Ramos (cell line): Measurements from ENCODE around the gene PREP.
"Not testable (repeated sequence)": the region's sequence is repeated elsewhere in the genome, so short reads cannot be mapped to it uniquely, and the experiment has no call there.

Experiments used
- in situ Hi-C: fragments of 300-500 bp; cut with MboI; formaldehyde crosslinking; loops from one replicate; pipeline ENCODE4 v1.14.3; 2022; ENCODE audit warnings: low sequenced_read_pairs; ENCODE audit not compliant: unreplicated experiment

Gene PREP

DNA sequence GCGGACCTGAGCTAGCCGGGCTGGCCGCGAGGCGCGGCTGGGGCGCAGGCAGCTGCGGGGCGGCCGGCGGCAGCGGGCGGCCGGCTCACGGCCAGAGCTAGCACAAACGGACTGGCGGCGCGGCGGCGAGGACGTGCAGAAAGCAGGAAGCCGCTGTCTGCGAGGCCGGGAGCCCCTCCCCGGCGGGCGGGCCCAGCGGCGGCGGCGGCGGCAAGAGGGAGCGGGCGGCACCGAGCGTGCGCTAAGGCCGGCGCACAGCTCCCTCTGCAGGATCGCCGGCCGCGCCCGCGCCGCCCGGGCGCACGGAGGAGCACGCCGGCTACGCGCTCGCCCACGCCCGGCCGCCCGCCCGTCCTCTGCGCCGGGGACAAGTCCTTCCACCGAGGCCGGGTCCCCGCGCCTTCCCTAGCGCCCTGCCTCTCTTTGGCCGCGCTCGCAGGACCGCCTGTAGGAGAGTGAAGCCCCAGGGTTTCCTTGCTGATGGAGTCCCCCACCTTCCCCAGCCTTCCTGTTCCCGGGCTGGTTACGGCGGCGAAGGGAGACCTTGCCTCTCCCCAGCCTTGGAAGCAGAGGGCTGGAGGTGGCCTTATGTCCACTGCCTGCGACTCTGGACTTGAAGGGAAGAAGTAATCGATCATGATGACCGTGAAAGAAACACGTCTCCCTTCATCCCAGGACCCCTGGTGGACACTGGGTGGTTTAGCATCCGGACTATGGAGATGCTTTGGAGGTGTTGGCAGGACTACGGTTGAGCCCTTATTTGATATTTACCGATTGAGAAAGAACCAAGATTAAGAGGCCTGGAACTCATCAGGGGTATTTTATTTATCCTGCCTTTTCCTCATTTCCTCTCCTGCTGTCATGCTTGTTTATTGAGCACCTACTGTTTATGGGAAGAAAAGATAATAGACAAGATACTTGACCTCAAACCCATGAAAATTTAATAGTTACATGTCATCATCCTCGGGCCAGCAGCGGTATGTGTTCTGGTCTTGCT is at the start of gene PREP:
Gene PREP, minus strand, starts transcription at position 144 of the 997 bp plus-strand sequence. CDS start 191 bp downstream, outside the sequence.
- in situ Hi-C loops: no loop called here

DNA sequence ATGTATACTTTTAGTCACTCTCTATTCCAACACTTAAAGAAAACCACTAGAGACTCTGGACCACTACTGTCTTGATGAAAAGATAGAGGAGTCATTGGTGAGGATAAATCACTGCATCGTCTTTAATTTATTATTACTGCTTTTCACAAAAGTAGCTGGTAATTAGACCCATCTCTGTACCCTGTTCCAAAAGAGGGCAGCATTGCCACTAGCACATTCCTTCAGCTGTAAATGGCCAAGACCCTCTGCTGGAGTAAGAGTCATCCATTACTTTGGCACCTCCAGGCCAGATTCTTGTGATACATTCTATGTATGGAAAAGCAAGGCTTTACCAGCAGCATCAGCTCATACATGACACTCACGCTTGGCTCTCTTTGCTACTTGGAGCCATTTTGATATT is 49.5 kb upstream of the PREP start:
- in situ Hi-C loops: no loop called here

DNA sequence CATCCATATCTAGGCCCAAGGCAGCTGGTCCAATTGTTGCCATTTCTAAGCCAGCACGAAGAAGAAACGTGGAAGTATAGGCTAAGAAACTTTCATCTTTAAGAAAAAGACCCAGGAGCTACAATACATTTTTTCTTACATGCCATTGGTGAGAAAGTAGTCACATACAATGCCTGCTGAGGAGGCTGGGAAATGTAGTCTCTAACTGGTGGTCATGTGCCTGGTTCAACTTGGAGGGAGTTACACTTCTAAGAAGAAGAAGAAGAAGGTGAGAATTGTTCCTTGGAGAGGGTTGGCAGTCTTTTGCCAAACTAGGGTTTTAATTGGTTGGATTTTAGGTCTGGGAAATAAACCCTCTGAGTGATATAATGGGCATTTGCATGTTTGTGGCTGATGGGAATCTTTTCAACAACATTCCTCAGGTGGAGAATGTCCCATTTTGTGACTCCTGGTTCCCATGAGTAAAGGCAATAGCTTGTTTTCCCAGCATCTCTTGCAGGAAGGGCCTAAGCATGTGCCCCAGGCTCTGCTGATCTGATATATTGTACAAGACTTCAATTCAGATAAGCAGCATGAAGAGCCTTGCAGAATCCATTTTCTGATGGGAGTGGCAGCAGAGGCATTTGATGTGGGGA is 47.0 kb upstream of the PREP start:
- in situ Hi-C loops: no loop called here

DNA sequence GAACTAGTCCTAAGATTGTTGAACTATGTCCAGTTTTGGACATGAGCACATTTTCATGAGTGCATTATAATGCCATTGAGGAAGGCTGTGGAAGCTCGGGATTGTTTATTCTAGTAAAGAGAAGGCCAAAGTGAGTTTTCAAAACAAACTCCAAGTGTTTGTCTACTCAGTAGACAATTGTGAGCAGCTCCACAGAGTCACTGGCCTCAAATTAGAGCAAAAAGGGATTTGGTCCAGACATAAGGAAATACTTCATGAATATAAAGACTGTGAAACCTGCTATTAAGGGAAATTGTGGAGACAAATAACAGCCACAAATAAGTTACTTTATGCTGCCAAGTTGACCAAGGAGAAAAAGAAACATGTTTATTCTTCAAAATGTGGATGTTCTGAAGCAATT is 42.6 kb upstream of the PREP start:
- in situ Hi-C loops: no loop called here

DNA sequence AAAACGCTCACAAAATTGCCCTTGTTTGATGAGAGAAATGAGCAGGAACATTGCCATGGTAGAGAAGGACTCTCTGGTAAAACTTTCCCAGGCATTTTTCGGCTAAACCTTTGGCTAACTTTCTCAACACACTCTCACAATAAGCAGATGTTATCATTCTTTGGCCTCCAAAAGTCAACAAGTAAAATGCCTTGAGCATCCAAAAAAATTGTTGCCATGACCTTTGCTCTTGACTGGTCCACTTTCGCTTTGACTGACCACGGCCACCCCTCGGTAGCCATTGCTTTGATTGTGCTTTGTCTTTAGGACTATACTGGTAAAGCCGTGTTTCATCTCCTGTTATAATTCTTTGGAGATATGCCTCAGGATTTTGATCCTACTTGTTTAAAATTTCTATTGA is 41.1 kb upstream of the PREP start:
- in situ Hi-C loops: no loop called here

DNA sequence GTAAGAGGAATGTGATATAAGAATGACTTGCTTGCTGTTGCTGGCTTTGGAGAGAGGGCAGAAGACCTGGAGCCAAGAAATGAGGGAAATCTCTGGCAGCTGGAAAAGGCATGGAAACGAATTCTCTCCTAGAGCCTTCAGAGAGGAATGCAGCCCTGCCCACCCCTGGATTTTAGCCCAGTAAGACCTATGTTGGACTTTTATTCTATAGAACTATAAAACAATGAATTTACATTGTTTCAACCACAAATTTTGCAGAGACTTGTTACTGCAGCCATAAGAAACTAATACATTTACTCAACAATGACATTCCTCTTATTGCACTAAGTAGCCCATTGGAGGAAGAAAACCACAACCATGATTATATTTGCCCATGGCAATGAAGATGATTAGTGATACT is 39.5 kb upstream of the PREP start:
- in situ Hi-C loops: no loop called here

DNA sequence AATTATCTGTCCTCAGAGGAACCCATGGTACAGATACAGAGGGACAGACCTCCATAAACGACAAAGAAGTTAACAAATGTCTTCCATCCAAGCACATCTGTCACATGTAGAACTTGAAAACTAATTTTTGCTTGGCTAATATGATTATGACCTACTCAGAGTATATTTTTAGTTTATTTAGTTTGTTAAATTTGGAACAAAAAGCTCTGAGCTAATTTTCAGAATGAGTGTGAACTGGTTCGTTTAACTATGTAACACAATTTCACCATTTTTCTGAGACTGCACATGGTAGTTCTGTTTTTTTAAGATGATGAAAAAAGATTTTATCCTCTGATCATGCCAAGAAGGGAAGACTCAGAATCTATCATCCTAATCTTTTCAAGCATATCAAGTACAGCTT is 34.4 kb upstream of the PREP start:
- in situ Hi-C loops: no loop called here

DNA sequence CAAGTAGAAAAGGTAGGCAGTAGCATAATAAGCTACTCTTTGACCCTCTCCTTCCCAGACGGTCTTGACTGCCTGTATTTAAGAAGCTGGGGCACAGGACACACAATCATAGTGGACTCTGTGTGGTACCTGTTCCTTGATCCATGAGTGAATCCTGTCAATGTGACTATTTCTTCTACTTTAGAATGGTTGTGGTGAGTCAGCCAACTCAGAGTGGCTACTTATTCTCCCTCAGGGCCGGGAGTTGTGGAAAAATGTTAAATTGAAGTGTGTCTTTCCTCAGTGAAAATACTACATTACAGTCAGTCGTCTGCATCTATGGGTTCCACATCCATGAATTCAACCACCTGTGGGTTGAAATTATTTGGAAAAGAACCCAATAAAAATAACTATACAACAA is 30.8 kb upstream of the PREP start:
- in situ Hi-C loops: no loop called here

DNA sequence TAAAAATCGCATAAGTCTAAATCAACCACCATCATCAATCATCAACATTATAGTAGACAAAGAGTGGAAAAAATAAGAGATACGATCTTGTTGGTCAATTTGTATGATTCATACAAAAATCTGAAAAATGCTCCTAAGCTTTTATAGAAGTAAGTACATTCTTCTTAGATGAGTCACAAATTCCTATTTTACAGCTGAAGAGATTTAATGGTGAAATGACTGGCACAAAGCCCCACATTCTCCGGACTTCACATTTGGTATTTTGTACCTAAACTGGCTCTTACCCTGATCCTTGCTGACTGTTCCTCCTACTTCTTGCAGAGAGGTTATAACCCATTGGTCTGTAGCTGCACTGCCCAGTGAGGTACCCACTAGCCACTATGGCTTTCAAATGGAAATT is 29.9 kb upstream of the PREP start:
- in situ Hi-C loops: no loop called here

DNA sequence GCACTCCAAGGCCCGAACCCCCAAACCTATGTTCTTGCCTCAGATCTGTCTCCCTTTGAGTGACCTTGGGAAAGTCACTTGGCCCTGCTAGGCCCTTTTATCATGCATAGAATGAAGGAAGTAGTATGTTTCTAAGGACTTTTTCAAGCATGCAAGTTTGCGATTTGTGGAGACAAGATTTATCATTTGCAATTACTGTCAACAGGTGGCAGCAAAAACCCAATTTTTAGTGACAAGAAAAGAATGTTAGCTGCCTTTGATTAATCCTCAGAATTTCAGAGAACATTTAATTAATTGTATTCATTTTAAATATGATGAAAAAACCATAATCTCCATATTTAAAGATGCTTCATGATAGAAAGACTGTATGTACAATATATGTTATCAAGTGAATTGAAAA is 28.3 kb upstream of the PREP start:
- in situ Hi-C loops: no loop called here

DNA sequence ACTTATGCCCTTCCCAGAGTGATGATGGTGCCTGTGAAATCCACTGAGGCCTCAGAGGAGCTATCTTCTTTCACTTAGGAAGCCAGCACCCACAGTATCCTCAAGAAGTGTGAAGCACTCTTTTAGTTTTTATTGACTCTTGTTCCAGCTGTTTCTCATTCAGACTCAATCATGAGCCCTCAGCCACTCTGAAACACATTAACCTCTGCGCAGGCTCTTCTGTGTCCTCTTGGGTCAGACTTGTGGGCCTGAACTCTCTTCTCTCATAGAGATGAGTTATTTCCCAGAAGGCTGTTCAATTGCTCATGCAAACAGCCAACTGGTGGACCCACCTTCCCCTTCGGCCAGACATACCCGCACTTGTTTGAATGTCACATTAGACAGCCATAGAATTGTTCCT is 27.8 kb upstream of the PREP start:
- in situ Hi-C loops: no loop called here

DNA sequence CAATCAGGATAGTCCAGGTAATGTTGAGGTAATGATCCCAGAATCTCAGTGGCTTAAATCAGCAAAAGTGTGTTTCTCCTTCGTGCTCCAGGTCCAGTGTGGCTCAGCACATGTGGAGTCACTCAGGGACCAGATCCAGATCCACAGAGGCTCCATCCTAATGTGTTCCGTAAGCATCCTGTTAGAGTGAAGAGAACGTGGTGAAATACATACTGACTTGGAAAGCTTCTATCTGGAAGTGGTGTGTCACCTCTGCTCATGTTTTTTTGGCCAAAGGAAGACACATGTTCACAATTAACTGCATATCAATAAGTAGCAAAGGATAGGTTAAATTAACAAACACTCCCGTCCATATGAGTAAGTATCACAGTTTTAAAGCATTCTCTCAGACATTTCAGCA is 26.8 kb upstream of the PREP start:
- in situ Hi-C loops: loop anchor here (10.0 kb wide), 1 partner anchor 335 kb away; no protein-coding TSS in a partner anchor

DNA sequence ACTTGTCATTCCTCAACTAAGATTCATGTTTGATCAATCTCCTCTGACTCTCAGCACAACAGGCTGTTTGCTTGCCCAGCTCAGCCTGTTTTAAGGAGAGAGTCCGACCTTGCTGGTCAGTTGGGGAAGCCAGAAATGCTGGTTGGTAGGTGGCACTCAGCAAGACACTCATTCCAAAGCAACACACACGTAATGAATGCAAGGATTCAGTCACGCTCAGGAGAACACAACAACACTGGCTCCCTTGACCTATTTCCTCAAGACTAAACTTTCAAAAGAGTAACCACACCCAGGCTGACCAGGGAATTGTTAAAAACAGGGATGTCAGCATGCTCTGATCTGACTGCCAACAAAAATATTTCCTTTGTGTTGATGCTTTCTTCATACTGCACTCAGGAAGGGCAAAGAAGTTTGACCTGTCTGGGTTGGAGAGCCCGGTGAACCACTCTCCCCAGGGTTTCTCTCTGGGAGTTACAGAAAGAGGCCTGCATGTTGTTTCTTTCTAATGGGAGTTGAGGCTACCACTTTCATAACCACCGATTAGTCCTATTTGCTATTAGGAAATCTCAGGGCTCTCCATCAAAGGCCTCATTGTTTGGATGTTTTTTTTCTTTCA is 25.6 kb upstream of the PREP start:
- in situ Hi-C loops: loop anchor here (10.0 kb wide), 1 partner anchor 334 kb away; no protein-coding TSS in a partner anchor

DNA sequence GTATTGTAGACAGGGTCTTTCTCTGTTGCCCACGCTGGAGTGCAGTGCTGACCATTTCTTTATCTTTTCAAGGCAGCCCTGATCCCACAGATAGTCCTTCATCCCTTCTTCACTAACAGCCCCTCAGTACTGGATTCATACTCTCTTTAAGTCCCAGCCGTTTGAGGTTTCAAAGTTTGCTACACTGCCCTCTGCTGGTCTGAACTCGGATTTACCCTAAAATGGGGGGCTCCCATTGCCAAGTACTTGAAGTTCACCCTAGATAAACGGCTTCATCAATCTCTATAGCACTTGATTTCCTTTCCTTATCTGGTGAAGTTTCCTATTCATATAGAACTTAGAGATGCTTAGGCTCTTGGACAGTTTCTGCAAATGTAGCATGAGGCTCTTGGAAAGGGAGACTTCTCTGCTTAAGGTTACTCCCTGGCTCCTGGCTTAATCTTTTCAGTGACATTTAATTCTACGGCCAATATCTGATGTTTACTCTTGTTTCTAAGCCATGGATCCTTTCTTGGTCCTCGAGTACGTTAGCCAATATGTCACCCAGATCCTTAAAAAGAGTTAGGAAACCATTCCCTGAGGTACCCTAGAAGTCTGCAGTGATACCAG is 21.4 kb upstream of the PREP start:
- in situ Hi-C loops: loop anchor here (10.0 kb wide), 1 partner anchor 329 kb away; no protein-coding TSS in a partner anchor

DNA sequence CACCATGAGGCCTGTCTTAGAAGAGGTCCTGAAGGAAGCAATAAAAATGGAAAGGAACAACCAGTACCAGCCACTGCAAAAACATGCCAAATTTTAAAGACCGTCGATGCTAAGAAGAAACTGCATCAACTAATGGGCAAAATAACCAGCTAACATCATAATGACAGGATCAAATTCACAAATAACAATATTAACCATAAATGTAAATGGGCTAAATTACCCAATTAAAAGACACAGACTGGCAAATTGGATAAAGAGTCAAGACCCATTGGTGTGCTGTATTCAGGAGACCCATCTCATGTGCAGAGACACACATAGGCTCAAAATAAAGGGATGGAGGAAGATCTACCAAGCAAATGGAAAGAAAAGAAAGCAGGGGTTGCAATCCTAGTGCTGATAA is 14.1 kb upstream of the PREP start:
- in situ Hi-C loops: not testable (repeated sequence)

DNA sequence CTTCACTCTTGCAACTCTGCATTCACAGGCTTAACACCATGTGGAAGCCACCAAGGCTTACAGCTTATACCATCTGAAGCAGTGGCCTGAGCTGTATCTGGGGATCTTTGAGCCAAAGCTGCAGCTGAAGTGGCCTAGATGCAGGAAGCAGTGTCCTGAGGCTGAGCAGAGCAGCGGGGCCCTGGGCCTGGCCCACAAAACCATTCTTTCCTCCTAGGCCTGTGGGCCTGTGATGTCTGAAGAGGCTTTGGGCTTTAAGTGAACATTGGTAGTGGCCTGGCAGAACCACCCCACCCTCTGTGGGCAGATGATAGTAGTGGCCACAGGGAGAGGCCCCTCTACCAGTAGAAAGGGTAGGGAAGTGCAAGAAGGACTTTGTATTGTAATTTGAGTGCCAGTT is 6.9 kb upstream of the PREP start:
- in situ Hi-C loops: no loop called here

DNA sequence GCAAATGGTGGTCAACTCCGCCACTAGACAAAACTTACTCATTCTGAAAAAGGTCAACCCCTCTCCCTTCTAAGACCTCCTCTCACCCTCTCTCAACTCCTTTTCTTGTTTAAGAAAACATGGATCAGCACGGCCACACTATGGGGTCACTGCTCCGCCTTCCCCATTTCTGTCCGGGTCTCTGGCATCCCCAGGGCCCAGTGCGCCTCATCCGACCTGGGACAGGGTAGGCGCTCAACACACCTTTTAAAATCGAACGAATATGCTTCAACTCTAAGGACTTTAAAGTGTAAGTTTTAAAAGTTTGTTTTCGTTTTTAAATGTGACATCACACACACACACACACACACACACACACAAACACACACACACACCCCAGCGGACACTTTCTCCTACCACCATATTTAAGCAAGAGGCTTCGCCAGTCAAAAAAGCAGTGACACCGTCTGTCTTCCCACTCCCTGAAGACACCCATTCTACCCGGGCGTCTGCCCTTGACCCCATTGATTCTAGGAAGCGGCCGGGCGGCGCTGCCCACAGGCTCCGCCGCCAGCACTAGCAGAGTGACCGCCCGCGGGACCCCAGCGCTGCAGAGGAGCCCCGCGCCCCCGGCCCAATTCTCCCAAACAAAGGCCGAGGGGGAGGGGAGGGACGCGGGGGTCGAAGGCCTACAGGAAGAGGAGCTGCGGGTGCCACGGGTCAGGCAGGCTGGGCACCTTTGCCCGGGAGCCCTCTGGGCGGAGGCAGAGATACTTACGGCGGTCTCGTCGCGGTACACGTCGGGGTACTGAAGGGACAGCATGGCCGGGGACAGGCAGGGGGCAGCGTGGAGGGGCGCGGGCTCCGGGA is 568 bp downstream of the PREP start:
- in situ Hi-C loops: no loop called here

DNA sequence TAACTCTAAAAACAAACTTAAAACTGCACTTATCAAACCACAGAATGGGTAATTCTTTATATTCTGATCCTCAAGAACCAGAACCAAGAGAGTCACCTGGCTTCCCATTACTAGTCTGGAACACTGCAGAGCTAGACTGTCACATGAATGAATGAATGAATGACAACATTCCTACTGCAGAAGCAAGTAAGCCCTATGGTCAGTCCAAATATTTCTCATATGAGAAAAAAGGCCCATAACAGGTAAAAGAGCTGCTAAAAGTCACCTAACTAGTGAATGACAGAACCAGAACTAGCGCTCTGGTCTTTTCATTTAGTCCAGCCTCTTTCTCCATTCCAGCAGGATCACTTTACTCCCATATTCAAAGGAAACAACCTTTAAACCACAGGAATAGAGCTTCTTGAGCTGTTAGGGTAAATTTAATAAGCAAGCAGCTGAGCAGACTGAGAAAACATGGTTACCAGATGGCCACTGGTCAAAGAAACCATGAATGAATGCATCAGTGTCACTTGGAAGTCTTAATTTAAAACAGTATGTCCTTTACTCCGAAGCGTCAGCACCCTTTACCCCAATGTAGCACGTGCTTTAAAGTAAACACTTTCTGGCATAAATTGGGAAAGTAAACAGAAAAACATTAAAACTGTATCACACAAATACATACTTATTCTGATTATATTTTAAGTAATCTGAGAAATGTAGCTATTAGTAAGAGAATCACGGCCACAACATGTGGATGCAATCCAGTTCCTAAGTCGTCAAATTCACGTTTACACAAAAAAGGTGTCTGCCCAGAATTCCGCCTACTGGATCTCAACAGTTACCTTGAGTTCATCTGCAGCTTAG is 1.4 kb downstream of the PREP start:
- in situ Hi-C loops: no loop called here

DNA sequence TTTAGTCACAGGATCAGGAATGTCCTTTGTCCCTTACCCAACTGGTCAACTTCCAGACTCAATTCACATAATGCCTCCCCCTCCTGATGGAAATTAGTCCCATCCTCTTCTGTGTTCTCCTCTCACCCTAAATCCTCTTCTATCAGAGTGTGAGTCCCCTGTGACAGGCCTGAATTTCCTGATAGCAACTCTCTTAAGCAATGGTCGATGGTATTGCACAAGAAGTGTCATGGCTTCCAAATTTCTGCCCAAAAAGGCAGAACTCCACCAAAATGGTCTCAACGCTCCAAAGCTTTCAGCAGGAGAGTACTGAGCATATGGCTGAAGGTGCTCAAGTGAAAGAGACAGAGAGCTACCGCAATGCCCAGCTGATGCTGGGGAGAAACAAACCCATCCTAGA is 2.4 kb downstream of the PREP start:
- in situ Hi-C loops: no loop called here
